HL-60/S4 (cell line): ENCODE measurements around the gene MINDY1.

Experiments
- in situ Hi-C: fragments of 300-500 bp; cut with MboI; formaldehyde crosslinking; loops from 2 replicates; pipeline ENCODE4 v1.14.3; 2022; ENCODE audit warnings: low sequenced_read_pairs

Gene MINDY1, protein sequence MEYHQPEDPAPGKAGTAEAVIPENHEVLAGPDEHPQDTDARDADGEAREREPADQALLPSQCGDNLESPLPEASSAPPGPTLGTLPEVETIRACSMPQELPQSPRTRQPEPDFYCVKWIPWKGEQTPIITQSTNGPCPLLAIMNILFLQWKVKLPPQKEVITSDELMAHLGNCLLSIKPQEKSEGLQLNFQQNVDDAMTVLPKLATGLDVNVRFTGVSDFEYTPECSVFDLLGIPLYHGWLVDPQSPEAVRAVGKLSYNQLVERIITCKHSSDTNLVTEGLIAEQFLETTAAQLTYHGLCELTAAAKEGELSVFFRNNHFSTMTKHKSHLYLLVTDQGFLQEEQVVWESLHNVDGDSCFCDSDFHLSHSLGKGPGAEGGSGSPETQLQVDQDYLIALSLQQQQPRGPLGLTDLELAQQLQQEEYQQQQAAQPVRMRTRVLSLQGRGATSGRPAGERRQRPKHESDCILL

DNA sequence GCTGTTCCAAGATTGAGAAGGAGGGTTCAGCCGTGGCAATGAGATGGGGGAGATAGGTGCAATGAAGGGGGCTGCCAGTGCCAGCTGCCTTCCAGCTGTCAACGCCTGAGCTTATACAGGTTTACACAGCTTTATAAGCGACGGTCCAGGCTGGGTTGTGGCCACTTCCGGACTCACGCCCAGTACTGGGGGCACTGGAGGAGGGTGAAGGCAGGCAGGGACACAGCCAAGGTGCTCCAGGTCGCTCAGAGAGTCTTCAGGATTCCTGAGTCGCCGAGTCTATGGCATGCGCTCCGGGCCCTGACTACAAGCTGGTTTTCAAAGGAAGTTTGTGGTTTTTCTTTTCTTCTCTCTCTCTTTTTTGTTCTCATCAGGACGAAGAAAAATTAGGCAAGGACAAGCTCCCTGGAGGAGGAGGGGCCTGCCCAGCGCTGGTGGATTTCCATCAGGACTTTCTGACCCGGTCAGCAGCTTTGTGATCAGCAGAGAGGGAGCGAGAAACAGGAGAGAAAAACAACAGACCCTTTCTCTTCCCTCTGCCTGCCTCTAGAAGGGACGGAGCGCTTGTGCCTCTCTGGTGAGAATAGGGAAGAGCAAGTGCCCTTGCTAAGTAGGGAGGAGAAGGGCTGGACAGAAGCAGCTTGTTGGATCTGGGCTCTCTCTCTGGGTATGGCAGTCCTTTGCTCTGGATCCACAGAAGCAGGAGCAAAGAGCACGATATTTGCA is at the start of gene MINDY1:
MINDY1 (minus strand) TSS at position 576 of the 726 bp plus-strand sequence. CDS start 4,285 bp downstream, outside the sequence.
- in situ Hi-C loops = loop anchor here (10.0 kb wide), 1 partner anchor 752 kb away; the partner anchor contains the start of gene CA14

DNA sequence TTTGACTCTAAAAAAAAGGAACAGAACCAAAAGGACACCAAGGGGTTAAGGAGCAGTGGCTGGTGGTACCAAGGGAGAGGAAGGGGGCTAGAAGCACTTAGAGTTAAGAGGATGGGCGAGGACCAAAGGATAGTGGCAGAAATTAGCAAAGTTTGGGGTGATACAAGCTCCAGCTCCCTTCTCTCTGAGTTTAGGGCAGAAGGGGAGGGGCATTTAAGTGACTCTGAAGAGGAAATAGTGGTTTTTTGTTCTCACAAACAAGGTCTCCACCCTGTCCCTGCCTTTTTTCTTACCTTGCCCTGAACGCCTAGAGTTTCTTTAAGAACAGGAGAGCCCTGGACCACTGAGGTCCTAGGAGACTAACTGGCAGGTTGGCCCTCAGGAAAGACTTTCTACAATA is 49.4 kb upstream of the MINDY1 start:
- in situ Hi-C loops = no loop called here

DNA sequence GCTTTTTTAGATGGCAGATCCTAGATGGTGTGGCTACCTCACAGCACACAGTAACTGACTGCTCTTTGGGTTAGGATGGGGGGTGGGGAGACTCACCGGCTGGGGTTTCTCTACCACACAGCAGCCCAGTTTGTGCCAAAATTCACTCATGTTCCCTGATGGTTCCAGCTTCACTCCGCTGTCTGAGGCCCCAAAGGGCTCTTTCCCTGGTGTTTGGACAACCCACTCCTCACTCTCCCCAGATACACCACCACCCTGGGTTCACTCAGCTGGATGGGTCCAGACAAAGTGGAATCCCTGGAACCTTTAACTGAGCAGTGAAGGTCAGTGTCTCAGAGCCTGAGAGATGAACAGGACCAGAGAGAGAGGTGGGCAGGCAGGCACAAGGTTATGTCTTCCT is 48.9 kb upstream of the MINDY1 start:
- in situ Hi-C loops = no loop called here

DNA sequence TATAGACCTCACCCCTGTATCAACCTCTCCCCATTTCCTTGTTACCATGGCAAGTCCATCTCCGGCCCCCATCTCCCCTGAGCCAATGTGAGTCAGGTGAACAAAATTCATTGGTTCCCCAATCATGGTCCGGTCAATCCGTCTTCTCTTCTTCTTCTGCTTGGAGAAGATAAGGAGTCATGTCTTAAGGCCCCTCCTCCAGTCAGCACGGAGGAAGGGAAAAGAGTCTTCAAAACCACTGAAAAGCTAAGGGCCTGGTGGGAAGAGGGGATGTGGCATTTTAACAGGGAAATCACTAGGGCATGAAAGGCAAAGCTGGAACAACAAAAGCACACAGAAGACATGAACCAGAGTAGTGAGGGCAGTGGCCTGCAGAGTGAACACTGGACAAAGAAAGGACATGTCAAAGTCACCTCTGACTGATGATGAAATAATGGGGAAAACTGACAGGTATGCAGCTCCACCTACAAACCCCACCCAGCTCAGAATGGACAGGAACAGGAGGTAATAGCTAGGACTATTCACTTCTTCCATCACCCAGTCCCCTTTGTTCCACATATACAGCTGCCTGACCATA is 48.4 kb upstream of the MINDY1 start:
- in situ Hi-C loops = no loop called here

DNA sequence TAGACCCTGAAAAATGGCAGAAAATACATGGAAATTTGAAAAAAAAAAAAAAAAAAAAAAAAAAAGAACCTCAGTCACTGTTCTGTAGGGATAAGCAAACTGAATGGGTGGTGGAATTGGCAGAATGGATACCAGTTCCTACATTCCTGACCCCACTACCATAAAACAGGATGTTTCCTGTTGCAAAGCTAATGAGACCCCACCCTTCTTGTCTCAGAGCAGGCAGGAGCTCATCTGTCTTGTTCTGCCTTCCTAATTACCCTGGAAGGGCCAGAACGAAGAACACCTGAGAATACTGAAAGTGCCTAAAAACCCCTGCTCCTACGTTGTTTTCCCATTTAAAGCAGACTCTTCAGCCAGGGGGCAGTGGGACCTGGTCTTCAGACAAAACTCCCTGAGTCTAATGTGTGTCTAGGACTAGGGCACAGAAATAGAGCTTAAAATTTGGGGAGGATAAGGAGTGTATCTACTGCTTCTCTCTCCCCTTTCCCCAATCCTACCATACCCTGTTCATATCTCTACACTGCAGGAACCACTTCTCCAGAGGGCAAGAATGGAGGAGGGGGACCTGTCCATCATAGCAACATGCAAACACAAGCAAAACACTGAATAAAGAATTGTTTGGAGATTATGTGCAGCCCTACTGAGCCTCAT is 44.8 kb upstream of the MINDY1 start:
- in situ Hi-C loops = no loop called here

DNA sequence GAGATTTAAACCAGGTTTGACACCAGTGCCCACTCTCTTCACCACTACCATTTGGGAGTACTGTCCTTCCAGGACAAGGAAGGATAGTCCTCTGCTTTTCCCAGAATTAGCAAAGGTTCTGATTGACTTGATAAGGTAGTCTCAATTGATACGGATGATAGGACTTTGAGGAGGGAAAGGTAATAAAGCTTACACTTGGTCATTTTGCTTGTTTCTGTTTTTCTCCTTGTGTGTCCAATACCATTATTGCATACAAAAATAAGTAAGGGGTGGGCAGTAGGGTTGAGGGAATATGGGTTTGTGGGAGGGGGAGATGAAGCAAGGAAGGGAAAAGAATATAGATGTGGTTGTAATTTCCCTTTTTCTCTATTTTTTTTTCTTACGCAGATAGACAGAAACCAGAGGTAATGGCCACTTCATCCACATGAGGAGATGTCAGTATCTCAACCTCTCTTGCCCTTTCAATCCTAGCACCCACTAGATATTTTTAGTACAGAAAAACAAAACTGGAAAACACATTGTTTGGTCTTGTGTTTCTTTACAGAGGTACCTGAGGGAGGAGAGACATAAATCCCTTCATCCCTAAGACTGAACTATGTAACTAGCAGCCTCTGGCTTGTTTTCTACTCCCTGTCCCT is 43.5 kb upstream of the MINDY1 start:
- in situ Hi-C loops = no loop called here

DNA sequence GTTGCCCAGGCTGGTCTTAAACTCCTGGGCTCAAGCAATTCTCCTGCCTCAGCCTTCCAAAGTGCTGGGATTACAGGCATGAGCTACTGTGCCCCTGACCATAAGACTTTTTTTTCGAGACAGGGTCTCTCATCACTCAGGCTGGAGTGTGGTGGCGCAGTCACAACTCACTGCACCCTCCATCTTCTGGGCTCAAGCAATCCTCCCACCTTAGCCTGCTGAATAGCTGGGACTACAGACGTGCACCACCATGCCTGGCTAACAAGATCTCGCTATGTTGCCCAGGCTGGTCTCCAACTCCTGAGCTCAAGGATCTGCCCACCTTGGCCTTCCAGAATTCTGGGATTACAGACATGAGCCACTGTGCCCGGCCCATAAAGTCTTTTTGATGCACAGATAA is 42.8 kb upstream of the MINDY1 start:
- in situ Hi-C loops = no loop called here

DNA sequence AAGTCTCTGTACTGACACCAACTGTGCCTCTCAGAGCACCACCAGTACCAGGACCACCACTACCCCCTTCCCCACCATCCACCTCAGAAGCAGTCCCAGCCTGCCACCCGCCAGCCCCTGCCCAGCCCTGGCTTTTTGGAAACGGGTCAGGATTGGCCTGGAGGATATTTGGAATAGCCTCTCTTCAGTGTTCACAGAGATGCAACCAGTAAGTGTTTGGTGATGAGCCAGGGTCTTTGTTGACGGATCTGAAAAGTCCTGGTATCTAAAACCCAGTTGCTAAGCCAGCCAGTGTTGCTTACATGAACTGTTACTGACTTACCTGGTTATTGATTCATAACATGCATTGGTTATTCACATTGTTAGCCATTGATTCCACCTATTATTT is 41.9 kb upstream of the MINDY1 start:
- in situ Hi-C loops = no loop called here

DNA sequence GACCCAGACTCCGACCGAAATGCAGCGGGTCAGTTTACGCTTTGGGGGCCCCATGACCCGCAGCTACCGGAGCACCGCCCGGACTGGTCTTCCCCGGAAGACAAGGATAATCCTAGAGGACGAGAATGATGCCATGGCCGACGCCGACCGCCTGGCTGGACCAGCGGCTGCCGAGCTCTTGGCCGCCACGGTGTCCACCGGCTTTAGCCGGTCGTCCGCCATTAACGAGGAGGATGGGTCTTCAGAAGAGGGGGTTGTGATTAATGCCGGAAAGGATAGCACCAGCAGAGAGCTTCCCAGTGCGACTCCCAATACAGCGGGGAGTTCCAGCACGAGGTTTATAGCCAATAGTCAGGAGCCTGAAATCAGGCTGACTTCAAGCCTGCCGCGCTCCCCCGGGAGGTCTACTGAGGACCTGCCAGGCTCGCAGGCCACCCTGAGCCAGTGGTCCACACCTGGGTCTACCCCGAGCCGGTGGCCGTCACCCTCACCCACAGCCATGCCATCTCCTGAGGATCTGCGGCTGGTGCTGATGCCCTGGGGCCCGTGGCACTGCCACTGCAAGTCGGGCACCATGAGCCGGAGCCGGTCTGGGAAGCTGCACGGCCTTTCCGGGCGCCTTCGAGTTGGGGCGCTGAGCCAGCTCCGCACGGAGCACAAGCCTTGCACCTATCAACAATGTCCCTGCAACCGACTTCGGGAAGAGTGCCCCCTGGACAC is 41.4 kb upstream of the MINDY1 start:
- in situ Hi-C loops = no loop called here

DNA sequence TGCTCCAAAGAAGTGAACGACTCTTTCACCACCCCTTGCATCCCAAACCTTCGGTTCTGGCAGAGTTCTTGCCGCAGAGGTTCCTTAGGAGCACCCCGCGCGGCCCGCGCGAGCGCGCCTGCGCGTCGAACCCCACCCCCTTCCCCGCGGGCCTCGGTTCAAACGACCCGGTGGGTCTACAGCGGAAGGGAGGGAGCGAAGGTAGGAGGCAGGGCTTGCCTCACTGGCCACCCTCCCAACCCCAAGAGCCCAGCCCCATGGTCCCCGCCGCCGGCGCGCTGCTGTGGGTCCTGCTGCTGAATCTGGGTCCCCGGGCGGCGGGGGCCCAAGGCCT is 40.9 kb upstream of the MINDY1 start, which contains the start of gene C1orf56:
C1orf56 (plus strand) TSS at position 161 of the 334 bp plus-strand sequence; CDS start at position 258, 97 bp downstream.
- in situ Hi-C loops = no loop called here

DNA sequence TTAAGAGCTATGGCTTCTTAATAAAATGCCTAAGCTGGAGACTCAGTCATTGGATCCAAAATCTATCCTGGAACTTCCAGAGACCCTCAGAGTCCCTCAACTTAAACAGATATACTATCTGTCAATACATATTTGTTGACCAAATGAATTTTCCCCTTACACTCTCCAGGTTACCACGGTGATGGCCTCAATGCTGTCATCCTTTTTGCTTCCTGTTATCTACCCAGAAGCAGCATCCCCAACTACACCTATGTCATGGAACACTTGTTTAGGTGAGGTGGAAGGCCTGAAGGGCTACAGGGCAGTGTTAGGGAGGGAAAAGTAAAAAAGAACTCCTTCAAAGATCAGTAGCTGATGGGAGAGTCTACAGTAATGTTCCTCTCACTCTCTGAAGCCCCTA is 36.5 kb upstream of the MINDY1 start:
- in situ Hi-C loops = no loop called here

DNA sequence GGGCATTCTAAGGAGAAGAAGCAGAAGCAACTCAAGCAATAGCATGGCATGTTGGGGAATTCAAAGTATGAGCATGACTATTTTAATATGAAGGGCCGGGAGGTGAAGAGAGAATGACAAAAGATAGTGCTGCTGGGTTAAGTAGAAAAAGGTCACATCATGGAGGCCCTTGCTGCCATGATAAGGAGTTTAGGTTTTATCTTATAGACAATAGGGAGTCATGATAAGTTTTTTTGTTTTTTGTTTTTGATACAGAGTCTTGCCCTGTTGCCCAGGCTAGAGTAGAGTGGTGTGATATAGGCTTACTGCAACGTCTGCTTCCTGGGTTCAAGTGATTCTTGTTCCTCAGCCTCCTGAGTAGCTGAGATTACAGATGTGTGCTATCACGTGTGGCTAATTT is 32.8 kb upstream of the MINDY1 start:
- in situ Hi-C loops = no loop called here

DNA sequence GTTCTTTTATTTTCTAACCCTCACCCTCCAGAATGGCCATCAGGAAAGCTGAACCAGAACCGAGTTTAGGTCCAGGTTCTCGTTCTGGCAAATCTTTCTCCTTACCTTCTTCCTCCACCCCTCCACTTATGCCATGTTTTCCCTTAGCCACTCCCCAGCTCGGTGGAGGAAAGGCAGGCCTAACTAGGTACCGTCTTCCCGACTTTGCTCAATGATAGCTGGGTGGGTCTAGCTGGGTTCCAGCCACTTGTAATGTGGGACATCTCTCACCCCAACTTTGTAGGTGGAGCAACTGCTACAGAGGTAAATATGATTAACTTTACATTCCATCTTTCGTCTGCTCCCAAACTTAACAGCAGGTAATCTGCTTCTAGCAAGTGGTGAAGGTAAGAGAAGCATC is 30.3 kb upstream of the MINDY1 start:
- in situ Hi-C loops = no loop called here

DNA sequence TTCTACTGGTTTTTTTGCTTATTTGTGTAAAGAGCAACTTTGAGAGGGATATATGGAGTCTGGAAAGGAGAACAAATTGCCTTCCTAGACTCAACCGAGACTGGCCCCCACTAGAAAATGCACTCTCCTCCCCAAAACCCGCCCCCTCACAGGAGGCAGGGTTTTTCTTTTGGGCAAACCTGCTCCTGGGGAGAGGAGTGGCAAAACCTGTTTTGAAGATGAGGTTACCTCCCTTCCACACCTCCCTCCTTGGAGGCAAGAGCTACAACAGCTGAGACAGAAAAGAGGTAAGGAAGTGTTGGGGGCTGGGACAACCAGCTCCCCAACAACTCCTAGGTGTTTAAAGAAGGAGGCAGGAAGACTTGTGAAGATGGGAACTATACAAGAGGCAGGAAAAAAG is 29.7 kb upstream of the MINDY1 start, which contains the start of gene BNIPL:
BNIPL (plus strand) TSS at position 231 of the 400 bp plus-strand sequence; CDS start at position 371, 140 bp downstream.
- in situ Hi-C loops = no loop called here

DNA sequence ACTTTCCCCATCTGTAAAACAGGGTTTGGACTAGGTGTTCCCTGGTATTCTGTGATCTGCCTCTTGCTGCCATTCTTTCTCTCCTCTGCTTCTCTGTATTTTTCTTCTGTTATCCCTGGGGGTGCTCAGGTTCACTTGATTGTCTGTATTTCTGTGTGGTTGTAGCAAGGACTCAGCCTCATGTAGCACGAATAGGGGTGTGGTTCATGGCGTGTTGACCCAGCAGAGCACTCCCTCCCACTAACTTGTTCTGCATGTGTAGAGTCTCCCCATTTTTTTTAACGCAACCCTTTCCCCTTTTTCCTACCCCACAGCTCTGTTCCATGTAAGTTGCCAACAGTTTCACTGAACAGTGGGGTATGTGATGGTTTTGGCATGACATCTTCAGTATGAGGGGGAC is 28.5 kb upstream of the MINDY1 start:
- in situ Hi-C loops = no loop called here

DNA sequence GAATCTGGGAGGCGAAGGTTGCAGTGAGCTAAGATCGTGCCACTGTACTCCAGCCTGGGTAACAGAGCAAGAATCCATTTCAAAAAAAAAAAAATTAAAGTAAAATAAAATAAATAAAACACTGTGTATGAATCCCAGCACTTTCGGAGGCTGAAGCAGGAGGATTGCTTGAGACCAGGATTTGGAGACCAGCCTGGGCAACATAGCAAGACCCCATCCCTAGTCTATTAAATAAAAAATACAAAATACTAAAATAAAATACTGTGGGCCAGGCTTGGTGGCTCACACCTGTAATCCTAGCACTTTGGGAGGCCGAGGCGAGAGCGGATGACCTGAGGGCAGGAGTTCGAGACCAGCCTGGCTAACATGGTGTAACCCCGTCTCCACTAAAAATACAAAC is 25.5 kb upstream of the MINDY1 start:
- in situ Hi-C loops = no loop called here

DNA sequence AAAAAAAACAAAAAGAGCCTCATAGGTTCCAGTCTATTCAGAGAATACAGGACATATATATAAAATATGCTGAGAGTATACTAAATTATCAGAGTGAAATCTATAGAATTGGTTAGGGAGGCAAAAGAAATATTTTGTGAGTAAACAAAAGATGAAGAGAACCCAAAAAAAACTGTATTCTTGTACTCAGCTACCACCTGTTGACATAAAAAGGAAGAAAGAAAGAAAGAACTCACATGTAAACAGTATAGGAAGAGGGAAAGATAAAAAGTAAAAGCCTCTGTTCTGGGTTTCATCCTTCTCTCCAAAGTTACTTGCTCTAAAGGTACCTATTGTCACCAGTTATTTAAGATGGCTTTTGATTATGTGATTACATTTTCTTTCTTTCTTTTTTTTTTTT is 19.8 kb upstream of the MINDY1 start:
- in situ Hi-C loops = no loop called here

DNA sequence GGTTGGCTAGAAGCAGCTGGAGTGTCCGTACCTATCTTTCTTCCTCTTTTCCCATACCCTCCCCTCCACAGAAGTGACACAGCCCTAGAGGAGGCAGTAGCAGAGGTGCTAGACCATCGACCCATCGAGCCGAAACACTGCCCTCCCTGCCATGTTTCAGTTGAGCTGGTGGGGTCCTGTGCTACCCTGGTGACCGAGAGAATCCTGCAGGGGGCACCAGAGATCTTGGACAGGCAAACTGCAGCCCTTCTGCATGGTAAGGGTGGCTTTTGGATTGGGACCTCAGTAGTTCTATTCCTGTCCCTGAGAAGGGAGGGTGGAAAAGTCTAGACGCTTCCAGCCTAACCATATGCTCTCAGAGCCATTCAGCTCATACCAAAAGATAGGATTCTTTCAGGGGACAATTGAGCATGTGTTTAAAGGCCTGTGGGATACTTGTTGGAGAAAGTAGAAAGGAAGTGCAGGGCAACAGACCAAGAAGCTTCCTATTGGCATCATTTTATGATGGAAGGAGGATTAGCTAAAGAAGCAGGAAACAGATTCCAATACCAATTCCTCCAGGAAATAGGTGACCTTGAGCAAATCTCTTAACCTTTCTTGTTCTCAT is 17.9 kb upstream of the MINDY1 start:
- in situ Hi-C loops = no loop called here

DNA sequence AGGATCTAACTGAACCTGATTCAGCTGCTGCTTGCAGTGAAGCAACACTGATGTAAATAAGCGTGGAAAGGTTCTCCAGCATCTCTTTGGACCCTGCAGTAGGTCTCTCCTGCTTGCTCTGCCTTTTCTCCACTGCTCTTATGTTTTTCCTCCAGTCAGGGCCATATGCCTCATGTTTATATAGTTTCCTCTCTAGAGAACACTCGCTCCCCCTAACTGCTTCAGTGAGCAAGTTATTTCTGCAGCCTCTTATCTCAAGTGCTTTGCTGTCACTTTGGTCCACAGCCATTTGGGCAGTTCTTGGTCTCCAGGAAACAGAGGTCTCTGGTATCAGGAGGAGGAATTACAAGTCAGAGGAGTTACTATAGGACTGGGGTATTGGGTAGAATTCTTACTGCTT is 6.8 kb upstream of the MINDY1 start:
- in situ Hi-C loops = loop anchor here (10.0 kb wide), 1 partner anchor 141 kb away; the partner anchor contains the start of gene TNFAIP8L2
